Uterus (tissue), 2 donors: ENCODE results near the gene C17orf113.

Source experiments
- POLR2A ChIP-seq, 2 donors: fragments of 450-650 bp; IDR thresholded peaks; one replicate each; pipeline ENCODE4 v1.6.1; 2016; ENCODE audit warnings: antibody characterized with exemption in 2 of 2, mild to moderate bottlenecking in 1 of 2, moderate library complexity in 1 of 2
- TF ChIP-seq, protein P1 (sequence below), 4 experiments: fragments of 200-600 bp in 2 of 4; fragments of 450-650 bp in 2 of 4; sonication (generic) in 2 of 4; IDR thresholded peaks; one replicate each; pipeline ENCODE4 v1.5.1; 2016 to 2019; ENCODE audit warnings: antibody characterized with exemption in 4 of 4, mild to moderate bottlenecking in 2 of 4, moderate library complexity in 1 of 4

DNA sequence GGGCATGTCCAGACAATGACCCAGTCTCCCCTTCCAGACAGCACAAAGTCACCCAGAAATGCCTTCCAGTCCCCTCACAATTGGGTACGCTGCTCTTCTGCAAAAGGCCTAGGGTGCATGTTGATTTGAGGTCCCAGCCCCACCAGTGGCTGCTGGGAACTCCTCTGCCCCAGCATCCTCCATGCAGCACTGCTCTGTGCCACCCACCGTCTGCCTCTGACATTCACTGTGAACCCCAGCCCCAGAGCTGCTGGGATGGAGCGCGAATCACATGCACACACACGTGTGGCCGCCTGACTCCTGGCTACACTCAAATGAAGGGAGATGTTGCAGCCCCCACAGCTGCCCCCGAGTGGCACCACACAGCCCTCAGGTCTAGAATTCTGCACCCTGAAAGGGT, 1.2 kb upstream of the C17orf113 start:
- TF ChIP-seq, protein P1, sequence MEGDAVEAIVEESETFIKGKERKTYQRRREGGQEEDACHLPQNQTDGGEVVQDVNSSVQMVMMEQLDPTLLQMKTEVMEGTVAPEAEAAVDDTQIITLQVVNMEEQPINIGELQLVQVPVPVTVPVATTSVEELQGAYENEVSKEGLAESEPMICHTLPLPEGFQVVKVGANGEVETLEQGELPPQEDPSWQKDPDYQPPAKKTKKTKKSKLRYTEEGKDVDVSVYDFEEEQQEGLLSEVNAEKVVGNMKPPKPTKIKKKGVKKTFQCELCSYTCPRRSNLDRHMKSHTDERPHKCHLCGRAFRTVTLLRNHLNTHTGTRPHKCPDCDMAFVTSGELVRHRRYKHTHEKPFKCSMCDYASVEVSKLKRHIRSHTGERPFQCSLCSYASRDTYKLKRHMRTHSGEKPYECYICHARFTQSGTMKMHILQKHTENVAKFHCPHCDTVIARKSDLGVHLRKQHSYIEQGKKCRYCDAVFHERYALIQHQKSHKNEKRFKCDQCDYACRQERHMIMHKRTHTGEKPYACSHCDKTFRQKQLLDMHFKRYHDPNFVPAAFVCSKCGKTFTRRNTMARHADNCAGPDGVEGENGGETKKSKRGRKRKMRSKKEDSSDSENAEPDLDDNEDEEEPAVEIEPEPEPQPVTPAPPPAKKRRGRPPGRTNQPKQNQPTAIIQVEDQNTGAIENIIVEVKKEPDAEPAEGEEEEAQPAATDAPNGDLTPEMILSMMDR (IDR thresholded peaks at IDR 0.05) = no peak
- TF ChIP-seq POLR2A (IDR thresholded peaks at IDR 0.05) = no peak
